HL-60 (cell line): Measurements from ENCODE around the gene SEC24D.

Experiments
- CTCF ChIP-seq: IDR thresholded peaks from one replicate; pipeline ENCODE4 v1.5.1; 2011; ENCODE audit warnings: low read length, control low read depth, inconsistent platforms; ENCODE audit not compliant: insufficient read depth
- GABPA ChIP-seq: IDR thresholded peaks from 2 replicates; pipeline ENCODE4 v1.6.1; 2012; ENCODE audit warnings: low read depth
- POLR2AphosphoS5 ChIP-seq: IDR thresholded peaks from 2 replicates; pipeline ENCODE4 v1.6.1; 2012; ENCODE audit warnings: low read depth
- SPI1 ChIP-seq: IDR thresholded peaks from 2 replicates; pipeline ENCODE4 v1.6.1; 2012; ENCODE audit warnings: low read depth, mild to moderate bottlenecking, borderline replicate concordance

- TF ChIP-seq CTCF, result no peak
- TF ChIP-seq GABPA, result no peak
- no peak for TF ChIP-seq POLR2AphosphoS5
- TF ChIP-seq SPI1, result no peak
These were observed 52.0 kb downstream of the SEC24D start for GRCh38 chr4:118783887-118784286.
